GM19193 (cell line): Measurements from ENCODE around the gene GPR137.

Experiments used
- POLR2A ChIP-seq: IDR thresholded peaks from 4 replicates; pipeline ENCODE4 v1.6.1; 2011; ENCODE audit not compliant: insufficient read depth, insufficient read length; ENCODE audit errors: extremely low read depth

Gene GPR137

DNA sequence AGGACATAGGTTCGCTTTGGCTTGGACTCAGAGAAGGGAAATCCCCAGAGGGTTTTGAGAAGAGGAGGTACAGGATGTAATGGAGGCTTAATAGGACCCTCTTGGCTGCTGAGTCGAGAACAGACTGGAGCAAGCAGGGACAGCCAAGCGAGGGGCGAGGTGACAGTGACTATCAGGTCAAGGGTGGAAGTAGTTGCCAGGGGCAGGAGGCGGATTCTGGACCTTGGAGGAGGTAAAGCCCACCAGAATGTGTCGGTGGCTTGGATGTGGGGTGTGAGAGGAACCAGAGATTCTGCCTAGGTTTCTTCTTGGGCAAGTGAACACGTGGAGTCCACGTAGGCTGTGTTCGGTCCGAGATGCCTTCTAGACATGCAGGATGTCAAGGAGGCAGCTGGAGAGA, 27.3 kb downstream of the GPR137 start:
- no peak for TF ChIP-seq POLR2A

DNA sequence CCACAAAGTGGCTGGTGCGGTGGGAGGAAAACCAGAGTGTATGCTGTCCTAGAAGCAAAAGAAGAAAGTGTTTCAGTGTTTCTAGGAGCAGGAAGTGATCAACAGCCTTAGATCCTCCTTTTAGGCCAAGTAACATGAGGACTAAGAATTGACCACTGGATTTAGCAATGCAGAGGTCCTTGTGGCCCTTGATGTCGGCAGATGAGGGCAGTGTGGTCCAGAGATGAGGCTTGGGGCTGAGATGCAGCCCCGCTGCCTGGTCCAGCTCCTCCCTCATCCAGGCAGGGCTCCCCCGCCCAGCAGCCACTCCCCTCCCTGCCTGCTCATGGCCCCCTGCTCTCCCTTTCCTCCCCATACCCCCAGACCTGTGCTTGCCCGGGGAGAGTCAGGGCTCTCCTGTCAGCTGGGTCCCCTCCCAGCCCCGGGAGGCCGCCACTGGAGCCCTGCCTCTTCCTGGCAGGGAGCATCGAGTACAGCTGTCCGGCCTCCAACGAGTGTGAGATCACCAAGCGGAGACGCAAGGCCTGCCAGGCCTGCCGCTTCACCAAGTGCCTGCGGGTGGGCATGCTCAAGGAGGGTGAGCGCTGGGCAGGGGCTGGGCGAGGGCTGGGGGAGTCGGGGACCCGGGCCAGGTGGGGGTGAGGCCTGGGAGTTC, 28.0 kb downstream of the GPR137 start:
- no peak for TF ChIP-seq POLR2A

DNA sequence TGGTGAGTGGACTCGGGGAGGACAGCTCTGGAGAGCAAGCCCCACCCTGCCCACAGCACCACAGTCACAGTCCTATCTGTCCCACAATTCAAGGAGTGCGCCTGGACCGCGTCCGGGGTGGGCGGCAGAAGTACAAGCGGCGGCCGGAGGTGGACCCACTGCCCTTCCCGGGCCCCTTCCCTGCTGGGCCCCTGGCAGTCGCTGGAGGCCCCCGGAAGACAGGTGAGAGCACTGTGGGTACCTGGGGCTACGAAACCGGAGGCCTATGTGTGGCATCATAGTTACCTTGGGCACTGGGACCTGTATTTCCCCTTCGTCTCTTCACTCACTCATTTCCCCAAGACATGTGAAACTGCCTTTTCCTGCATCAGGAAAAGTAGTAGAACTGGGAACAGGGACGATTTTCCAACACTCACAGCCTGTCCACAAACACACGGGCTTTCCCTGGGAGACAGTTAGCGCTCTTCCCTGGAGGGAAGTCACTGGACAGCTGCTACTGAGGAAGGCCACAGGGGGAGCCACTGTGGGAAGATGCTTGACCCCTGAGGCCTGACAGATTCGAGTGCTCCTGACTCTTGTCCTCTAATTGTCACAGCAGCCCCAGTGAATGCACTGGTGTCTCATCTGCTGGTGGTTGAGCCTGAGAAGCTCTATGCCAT, 28.6 kb downstream of the GPR137 start:
- no peak for TF ChIP-seq POLR2A

DNA sequence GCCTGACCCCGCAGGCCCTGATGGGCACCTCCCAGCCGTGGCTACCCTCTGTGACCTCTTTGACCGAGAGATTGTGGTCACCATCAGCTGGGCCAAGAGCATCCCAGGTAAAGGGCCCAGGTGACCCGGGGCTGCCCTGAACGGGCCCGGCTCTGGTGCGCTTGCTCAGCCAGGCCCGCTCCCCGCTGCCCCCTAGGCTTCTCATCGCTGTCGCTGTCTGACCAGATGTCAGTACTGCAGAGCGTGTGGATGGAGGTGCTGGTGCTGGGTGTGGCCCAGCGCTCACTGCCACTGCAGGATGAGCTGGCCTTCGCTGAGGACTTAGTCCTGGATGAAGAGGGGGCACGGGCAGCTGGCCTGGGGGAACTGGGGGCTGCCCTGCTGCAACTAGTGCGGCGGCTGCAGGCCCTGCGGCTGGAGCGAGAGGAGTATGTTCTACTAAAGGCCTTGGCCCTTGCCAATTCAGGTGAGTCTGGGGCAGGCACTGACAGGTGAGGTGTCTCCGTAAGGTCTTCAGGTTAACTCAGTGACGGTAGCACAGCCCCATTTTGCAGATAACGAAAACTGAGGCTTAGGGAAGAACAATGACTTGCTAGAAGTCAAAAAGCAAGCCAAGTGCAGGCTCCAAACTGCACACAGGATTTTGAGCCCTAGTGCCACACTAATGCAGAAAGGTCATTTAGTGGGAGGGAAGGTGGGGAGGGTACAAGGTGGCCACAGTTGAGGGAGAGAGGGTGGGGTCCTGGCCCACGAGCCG, 29.3 kb downstream of the GPR137 start:
- no peak for TF ChIP-seq POLR2A

DNA sequence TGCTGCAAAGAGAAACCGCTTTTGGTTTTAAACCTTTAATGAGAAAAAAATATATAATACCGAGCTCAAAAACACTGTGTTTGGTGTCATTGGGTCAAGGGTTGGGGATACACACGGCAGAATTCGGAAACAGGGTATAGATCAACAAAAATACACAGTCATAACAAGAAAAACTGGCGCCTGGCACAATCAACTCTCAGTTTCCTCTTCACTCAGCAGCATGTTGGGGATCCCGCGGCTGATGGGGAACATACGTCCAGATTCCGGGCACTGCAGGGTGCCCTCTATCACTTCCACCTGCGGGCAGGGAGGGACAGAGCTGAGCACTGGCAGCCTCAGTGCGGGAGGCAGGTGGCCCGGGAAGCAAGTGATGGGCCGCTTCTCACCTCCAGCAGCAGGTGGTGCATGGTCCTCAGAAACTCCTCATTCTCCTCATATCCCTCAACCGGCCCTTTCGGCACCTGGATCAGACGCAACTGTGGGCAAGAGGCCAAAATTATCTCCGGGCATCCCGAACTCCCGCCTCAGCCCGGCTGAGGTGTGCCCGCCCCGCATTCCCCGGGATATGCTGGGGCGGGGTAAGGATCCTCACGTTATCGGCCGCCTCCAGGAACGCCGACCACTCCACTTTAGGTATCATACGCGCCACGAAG, 31.1 kb downstream of the GPR137 start:
- no peak for TF ChIP-seq POLR2A

DNA sequence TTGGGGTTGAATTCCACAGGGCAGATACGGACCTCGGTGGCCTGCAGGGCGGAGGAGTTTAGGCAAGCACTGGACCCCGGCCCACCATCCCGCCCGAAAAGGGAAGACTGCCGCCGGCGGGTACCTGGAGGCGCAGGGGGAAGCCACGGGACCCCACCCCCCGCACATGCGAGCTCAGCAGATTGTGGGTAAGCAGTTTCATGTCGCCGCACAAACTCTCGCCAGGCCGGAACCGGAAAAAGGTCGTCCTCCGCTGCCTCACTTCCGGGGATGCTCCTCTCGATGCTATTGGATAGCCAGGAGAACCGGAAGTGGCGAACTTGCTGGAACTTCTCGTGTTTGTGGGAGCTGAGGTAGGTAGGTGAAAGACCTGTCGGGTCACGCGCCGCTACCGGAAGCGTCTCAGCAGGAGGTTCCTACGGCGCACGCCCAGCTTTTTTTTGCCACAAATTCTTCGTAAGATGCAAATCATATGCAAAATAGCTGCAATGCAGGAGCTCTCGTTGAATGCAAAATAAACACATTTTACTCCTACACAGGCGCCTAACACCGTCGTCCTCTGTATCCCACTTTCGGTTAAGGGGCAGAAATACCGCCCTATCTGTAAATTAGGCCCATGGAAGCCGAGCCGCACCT, 31.8 kb downstream of the GPR137 start, which contains the start of gene TRMT112:
TRMT112 (minus strand) TSS at position 235 of the 636 bp plus-strand sequence; CDS start at position 202, 33 bp downstream.
- peak; percentile 89 for TF ChIP-seq POLR2A

DNA sequence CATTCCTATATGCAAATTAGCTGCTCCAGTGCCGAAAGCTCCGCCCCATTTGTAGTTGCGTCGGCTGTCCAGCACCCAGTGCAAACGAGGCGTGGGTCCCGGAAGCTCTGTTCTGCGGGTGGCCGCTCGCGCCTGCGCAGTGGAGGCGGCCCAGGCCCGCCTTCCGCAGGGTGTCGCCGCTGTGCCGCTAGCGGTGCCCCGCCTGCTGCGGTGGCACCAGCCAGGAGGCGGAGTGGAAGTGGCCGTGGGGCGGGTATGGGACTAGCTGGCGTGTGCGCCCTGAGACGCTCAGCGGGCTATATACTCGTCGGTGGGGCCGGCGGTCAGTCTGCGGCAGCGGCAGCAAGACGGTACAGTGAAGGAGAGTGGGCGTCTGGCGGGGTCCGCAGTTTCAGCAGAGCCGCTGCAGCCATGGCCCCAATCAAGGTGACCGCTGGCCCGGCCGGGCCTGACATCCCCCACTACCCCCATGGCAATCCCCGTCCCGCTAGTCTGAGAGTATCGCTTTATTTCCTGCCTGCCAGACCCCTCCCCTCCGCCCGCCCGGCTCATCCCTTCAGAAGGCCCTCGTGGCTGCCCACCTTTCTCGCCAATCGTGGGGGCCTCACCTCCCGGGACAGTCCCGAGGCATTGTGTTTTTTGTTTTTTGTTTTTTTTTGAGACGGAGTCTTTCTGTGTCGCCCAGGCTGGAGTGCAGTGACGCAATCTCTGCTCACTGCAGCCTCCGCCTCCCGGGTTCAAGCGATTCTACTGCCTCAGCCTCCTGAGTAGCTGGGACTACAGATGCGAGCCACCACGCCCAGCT, 32.5 kb downstream of the GPR137 start, which contains the start of gene PRDX5:
PRDX5 (plus strand) TSS at position 161 of the 805 bp plus-strand sequence; CDS start at position 256, 95 bp downstream.
- TF ChIP-seq POLR2A, result peak; percentile 68

DNA sequence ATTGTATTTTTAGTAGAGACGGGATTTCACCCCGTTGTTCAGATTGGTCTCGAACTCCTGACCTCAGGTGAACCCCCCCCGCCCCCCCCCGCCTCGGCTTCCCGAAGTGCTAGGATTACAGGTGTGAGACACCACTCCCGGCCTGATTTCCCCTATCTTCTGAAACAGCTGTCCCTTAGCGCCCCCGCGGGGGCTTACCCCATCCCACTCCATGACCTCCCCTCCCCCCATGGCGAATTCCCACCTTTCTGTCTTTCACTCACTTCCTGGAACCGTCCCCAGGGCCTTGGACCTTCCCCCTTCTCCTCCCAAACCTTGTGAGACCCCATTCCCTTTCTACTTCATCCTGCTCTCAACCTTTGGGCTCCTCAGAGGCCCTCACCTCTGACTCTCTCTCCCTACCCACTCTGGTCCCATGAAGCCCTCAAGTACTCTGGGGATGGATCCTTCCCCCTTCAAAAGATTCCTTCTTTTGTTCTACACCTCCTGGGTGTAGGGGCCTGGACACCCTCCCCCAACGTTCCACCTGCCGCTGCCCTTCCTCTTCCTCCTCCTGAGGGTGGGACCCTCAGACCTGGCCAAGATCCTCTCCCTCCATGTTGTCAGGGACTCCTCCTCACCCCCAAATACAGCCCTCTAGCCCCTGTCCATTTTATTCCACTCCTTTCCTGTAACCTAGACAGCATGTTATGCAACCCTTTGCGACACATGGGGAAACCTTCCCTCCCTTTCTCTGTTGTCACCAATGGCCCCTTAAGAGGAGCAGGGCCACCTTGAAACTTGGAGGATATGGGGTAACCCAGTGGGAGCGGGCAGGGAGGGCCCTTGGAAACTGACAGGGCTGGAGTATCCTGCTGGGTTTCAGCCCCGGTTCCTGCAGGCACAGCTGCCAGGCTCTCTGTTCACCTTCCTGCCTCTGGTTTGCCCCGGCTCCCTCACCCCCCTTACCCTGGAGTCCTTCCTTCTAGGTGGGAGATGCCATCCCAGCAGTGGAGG, 33.4 kb downstream of the GPR137 start:
- no peak for TF ChIP-seq POLR2A

DNA sequence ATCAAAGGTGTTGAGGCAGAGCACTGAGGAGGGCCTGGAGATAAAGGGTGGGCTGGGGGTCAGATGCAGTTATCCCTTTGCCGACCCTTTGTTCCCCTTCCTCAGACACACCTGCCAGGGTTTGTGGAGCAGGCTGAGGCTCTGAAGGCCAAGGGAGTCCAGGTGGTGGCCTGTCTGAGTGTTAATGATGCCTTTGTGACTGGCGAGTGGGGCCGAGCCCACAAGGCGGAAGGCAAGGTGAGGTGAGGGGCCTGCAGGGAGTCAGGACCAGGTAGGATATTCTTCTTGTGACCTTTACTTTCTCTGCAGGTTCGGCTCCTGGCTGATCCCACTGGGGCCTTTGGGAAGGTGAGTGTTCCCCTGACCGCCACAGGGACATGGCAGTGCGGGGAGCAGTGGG, 34.9 kb downstream of the GPR137 start:
- no peak for TF ChIP-seq POLR2A

DNA sequence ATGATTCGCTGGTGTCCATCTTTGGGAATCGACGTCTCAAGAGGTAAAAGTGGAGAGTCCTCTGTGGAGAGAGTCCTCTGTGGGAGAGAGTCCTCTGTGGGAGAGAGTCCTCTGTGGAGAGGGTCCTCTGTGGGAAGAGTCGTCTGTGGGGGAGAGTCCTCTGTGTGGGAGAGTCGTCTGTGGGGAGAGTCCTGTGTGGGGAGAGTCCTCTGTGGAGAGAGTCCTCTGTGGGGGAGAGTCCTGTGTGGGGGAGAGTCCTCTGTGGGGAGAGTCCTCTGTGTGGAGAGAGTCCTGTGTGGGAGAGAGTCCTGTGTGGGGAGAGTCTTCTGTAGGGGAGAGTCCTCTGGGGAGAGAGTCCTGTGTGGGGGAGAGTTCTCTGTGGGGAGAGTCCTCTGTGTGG, 35.4 kb downstream of the GPR137 start:
- no peak for TF ChIP-seq POLR2A

DNA sequence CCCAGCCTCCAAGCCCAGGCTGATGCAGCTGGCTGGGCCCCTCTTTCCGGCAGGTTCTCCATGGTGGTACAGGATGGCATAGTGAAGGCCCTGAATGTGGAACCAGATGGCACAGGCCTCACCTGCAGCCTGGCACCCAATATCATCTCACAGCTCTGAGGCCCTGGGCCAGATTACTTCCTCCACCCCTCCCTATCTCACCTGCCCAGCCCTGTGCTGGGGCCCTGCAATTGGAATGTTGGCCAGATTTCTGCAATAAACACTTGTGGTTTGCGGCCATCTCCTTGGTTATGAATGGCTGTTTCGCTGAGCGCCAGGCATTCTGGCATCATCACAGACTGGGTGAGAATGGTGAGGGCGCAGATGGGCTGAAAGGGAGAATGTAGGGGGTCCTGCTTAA, 35.9 kb downstream of the GPR137 start:
- no peak for TF ChIP-seq POLR2A

DNA sequence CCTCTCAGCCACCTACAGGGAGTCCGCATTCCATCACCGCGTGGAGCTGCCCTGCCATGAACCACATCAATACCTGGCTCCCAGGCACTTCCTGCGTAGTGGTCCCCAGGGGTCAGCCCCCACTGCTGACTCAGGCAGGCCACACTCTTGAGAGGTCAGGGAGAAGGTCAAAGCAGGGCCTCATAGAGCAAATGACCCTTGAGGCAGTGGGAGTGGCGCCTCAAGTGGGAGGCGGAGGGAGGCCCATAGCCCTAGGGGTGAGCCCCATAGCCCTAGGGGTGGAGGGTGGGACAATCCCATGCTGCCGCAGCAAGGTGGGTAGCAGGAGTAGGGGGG, 37.2 kb downstream of the GPR137 start:
- TF ChIP-seq POLR2A, result no peak

DNA sequence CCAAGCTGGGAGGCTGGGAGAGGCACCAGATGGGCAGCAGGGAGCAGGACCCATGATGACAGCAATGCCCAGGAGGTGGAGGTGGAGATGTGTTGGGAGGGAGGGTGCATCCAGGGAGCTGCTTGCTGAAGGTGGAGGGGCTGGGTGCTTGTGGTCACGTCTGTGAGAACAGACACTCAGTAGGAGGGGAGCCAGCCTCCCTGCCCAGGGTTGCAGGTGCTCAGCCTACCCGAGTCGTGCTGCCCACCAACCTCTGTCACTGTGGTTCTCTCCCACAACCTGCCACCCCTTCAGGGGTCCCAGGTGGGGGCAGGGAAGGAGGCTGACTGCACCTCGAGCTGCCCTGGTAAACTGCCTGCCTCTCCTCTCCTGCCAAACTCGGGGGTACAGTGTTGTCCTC, 37.7 kb downstream of the GPR137 start:
- no peak for TF ChIP-seq POLR2A
